SKM-1 (cell line): Measurements from ENCODE around the gene LAMB4.

Source experiments
- DNase-seq: peaks from one replicate; lab custom pipeline; 2025; ENCODE audit not compliant: unreplicated experiment; lab: John Stamatoyannopoulos, UW

Gene LAMB4

GRCh38 chr7:108109221-108109908 is 20.8 kb downstream of the LAMB4 start:
- DNase-seq = peak; percentile 52

GRCh38 chr7:108108131-108108530 is 22.0 kb downstream of the LAMB4 start:
- DNase-seq = no peak

GRCh38 chr7:108104324-108104723 is 25.8 kb downstream of the LAMB4 start:
- DNase-seq = no peak

DNA sequence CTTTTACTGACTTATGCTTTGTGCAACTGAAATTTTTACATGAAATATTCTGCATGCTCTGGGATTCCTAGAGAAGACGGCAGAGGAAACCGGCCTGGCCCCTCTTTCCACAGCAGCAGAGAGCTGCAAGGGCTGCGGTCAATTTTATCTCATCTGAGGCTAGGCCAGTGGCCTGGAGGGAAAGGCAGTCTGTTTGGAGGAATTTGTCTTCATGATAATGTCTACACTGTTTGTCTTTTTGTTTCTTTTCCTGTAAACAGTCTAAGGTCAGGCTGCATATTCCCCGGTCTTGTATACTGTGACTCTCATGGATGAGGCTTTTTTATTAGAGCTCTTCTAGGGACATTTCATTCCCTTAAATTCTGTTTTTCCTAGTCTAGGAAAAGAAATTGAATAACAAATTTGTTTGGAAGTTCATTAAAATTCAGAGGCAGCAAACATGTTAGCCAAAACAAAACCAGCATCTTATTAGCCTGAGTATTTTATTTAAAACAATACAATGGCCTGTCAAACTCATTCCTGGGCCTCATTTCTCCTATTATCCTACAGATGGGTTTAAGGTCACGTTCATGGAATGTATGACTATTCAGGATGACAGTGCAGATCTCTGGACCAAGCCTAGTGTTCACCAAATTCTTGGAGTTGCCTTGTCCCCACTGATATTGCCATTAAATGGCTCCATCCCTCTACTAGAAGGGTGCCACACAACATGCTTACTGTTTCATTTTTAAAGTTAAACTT is 26.4 kb downstream of the LAMB4 start:
- DNase-seq = no peak

GRCh38 chr7:108102671-108103312 is 27.4 kb downstream of the LAMB4 start:
- DNase-seq = no peak

DNA sequence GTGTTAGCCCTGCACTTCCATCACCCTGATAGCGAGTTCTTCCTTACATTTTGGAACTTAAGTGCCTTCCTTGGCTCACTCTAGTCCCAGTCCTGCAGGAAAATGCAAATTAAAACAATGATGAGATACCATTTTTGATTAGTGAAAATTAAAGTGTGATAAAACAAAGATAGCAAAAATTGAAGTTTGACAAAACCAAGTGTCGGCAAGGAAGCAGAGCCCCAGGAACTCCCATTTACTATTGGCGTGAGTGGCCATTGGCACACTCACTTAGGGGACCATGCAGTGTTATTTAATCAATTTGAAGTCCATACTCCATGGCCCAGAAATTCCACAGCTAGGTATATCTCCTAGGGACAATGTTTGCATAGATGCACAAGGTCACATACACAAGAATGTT is 28.4 kb downstream of the LAMB4 start:
- DNase-seq = no peak

GRCh38 chr7:108099713-108100112 is 30.4 kb downstream of the LAMB4 start:
- DNase-seq = no peak

DNA sequence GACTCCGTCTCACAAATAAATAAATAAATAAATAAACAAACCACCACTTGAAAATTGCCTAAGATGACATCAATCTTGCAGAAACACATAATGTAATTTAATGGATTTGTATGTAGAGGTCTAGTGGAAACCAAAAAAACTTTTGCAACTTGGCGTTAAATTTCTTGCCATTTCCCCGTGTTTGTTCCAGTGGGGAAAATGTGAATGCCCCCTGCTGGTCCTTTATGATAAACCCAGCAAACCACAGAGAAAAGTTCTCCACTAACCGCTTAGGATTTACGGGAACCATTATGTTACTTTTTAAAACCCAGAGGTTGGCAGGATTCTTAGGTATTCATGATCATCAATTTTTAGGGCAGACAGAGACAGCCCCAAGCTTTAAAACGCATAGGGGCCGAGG is 32.5 kb downstream of the LAMB4 start:
- DNase-seq = peak; percentile 9

GRCh38 chr7:108096996-108097395 is 33.2 kb downstream of the LAMB4 start:
- DNase-seq = no peak

- DNase-seq = no peak
Observed at GRCh38 chr7:108094933-108095710, 35.0 kb downstream of the LAMB4 start.

GRCh38 chr7:108094346-108094745 is 35.8 kb downstream of the LAMB4 start:
- DNase-seq = no peak

GRCh38 chr7:108093851-108094331 is 36.3 kb downstream of the LAMB4 start:
- no peak for DNase-seq

DNA sequence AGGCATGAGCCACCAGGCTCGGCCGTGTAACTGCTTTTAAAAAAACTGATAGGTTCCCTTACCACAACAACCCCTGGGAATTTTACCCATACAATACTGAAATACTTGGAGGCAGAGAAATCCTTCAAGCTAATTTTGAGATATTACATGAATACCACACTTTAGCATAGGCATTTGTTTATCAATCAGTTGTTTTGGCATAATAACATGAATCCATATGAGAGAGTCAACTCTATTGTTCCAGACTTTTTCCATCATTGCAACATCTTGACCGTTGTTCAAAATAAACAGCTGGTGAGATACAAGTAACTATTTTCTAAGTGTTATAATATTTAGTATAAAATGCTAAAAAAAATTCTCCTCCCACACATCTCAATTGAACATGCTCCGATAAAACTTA is 36.8 kb downstream of the LAMB4 start:
- no peak for DNase-seq

DNA sequence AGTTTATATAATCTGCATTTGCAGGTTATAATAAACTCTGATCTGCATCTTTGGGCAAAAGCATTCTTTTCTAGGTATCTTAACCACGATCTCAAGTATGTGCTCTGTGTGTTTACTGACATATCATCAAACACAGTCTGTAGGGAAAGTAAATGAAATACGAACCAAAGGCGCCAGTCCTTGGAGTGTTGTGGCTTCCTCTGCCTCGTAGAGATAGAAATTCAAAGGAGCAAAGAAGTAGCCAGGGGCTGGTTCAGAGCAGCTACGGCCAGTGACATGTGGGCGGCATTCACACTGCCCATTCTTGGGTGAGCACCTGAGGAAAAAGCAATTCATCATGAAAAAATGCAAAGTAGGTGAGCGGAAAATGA is 38.7 kb downstream of the LAMB4 start:
- DNase-seq = no peak

- no peak for DNase-seq
Observed at GRCh38 chr7:108090791-108091460, 39.2 kb downstream of the LAMB4 start.

DNA sequence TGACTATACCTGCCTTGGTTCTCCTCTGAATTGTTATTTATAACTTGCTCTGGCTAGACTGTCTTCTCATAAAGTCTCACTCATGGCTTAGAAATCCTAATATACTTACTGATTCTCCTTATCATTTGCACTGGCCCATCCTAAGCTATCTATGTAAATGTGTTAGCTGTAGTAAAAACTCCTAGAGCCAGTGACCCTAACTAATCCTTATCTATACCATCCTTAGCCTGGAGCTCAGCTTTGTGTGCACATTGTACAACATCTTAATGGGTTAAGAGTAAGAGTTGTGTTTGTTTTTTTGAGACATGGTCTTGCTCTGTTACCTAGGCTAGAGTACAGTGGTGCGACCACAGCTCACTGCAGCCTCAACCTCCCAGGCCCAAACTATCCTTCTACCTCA is 40.8 kb downstream of the LAMB4 start:
- DNase-seq = no peak

- no peak for DNase-seq
Observed at GRCh38 chr7:108088729-108089128, 41.4 kb downstream of the LAMB4 start.

DNA sequence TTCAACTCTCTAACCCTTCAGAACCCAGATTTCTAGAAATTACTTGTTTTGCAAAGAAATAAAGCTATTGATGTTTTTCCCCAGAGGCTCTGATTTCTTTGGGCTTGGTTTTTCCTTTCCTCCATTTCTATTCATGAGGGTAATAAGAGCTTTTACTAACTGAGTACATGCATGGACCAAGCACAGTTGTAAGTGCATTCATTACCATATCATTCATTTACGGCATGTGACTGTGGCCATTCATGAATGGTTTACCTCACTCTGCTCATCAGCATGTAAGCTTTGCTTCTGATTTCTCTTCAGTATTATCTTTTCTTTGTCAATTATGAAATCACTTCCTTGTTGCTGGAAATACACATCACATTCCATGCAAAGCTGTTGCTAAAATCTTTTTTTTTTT is 42.4 kb downstream of the LAMB4 start:
- DNase-seq = no peak

- no peak for DNase-seq
Observed at GRCh38 chr7:108086962-108087361, 43.2 kb downstream of the LAMB4 start.

- DNase-seq = no peak
Observed at GRCh38 chr7:108086546-108086945, 43.6 kb downstream of the LAMB4 start.

DNA sequence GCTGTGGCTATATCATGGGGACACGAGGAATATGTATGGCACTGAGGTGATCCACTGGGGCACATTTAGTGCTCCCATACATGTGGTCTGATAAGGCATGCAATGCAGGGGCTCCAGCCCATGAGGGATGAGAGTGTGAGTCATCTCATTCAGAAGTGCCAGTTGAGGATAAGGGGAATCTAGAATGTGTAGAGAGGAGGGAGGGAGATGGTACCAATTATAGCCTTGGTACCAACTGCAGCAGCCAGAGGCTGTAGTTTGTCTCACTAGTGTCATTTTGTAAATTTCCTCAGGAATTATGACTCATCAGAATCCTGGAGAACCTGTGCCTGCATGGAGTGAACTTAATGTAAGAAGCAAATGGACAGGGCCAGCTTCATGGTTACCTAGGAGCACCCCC is 46.2 kb downstream of the LAMB4 start:
- no peak for DNase-seq
